COLO668 (cell line): Measurements from ENCODE around the gene KLHDC1.
"Not testable (repeated sequence)": the region's sequence is repeated elsewhere in the genome, so short reads cannot be mapped to it uniquely, and the experiment has no call there.

ENCODE experiments used
- DNase-seq: peaks from one replicate; lab custom pipeline; 2025; ENCODE audit not compliant: unreplicated experiment; lab: John Stamatoyannopoulos, UW

The KLHDC1 gene, protein sequence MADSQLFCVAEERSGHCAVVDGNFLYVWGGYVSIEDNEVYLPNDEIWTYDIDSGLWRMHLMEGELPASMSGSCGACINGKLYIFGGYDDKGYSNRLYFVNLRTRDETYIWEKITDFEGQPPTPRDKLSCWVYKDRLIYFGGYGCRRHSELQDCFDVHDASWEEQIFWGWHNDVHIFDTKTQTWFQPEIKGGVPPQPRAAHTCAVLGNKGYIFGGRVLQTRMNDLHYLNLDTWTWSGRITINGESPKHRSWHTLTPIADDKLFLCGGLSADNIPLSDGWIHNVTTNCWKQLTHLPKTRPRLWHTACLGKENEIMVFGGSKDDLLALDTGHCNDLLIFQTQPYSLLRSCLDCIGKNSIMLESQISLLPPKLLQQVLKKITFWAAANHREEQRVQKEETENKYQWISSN

GRCh38 chr14:49692811-49693734 is at the start of gene KLHDC1:
Gene KLHDC1, plus strand, starts transcription at chr14:49693120. Its CDS starts 75 bp downstream, at chr14:49693195.
- DNase-seq: peak; percentile 83

DNA sequence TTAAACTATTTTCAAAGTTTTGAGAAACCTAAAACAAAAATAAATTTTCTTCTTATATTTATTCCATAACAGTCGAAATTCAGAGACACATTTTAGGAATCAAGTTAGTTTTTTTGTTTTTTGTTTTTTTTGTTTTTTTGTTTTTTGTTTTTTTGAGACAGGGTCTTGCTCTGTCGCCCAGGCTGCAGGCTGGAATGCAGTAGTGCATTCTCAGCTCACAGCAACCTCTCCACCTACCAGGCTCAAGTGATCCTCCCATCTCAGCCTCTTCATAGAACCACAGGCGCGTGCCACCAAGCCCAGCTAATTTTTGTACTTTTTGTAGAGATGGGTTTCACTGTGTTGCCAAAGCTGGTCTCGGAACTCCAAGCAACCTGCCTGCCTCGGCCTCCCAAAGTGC is 39.4 kb upstream of the KLHDC1 start:
- DNase-seq: no peak

DNA sequence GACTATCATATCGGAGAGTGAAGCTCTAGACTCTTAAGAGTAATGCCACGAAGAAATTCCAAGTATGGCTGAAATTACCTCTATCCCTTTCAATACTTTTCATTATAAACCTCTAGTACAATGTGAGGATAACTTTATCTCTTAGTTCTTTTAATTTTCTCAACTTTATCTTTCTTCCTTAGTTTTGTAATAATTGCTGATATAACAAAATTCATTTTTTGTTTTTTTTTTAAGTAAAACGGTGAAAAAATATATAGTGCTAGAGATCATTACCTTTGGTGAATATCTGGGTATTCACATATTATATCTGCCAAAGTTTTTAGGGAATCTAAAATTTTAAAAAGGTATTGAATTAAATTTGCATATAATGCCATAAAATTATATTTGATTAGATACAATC is 38.4 kb upstream of the KLHDC1 start:
- no peak for DNase-seq

GRCh38 chr14:49657500-49657899 is 35.4 kb upstream of the KLHDC1 start:
- not testable (repeated sequence) for DNase-seq

- peak; percentile 13 for DNase-seq
These were observed 33.1 kb upstream of the KLHDC1 start for GRCh38 chr14:49659526-49660455.

DNA sequence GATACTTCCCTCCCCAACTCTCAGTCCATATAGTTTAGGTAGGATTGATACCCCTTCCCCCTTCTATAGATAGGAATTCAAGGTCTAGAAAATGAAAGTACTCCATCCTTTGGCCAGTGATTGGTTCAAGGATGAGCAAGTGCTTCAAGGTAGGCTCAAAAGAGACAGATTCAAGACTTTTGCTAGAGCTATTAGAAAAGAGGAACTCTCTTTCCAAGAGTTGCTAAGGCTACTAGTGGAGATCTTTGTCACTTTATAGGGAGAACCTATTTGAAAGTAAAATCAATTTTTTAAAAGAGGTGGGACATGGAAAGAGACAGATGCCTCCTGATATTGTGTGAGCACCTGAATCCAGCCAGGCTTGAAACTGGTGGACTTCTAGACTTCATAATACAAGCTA is 22.4 kb upstream of the KLHDC1 start:
- DNase-seq: no peak

DNA sequence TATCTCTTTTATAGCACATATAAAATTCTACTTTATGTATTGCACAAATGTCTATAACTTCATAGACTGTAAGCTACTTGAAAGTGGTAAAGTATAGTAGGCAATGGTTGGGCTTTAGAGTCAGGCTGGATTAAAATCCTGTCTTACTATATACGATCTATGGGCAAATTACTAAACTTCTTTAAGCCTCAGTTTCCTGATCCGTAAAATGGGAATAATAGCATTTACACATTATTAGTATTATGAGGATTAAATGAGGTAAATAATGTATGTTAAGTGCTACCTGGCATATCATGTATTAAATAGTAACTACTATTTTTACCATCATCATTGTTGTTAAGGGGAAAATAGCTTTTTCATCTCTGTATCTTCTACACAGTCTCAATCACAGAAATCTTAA is 19.3 kb upstream of the KLHDC1 start:
- DNase-seq: no peak

DNA sequence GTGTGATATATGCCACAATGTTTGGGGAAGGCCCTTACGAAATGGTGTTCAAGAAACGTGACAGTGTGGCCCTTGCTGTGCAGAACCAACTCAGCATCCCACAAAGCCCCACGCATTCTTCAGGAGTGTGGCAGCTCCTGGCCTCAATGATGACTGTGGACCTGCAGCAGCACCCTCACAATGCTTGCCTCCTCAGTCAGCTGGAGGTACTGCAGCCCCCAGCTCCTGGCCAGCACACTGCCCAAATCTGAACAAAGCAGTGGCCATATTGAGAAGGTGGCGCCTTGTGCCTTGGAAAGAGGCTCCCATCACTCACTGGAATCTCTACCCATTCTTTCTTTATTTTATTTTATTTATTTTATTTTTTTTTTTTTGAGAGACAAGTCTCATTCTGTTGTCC is 15.3 kb upstream of the KLHDC1 start:
- no peak for DNase-seq

GRCh38 chr14:49679271-49679670 is 13.6 kb upstream of the KLHDC1 start:
- DNase-seq: no peak

- no peak for DNase-seq
These were observed 6.5 kb upstream of the KLHDC1 start for GRCh38 chr14:49686425-49686824.

- DNase-seq: peak; percentile 90
These were observed 4.8 kb upstream of the KLHDC1 start, which contains the start of gene POLE2 for GRCh38 chr14:49687942-49688700. Gene POLE2, minus strand, starts transcription at chr14:49688214. Its CDS starts 11 bp downstream, at chr14:49688203.

DNA sequence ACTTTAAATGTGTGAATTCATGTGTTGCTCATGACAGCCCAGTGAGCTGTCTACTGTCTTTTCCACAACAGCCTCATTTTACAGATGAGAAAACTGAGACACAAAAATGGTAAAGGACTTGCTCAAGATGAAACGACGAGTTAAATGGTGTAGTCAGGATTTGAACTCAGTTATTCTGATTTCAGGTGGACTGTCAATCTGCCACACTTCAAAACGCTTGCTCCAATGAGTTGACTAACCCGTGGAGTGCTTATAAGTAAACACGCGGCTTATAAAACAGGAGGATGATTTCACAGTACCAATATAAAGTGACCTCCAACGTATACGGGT is 4.3 kb upstream of the KLHDC1 start:
- DNase-seq: no peak

- DNase-seq: no peak
These were observed 1.9 kb upstream of the KLHDC1 start for GRCh38 chr14:49691031-49691430.

DNA sequence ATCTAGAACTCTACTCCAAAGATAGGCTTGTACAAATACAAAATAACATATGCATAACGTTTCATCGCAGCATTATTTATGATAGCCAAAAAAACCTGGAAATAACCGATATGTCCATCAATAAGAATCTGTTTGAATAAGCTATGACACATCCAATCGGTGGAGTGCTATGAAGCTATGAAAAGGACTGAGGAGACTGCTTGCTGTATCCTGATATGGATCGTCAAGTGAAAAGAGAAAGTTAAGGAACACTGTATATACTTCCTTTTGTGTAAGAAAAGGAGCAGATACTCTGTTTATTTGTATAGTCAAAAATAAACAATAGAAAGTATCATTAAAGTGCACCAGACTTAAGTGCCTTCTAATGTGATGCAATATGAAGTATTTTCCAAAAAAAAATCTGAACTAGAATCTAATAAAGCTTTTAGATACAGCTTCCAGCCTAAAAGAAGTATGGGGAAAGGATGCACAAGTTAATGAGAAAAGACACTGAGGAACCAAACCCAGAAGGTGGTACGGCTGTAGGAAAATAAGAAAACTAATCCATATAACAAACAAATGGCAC is 645 bp upstream of the KLHDC1 start:
- DNase-seq: no peak

DNA sequence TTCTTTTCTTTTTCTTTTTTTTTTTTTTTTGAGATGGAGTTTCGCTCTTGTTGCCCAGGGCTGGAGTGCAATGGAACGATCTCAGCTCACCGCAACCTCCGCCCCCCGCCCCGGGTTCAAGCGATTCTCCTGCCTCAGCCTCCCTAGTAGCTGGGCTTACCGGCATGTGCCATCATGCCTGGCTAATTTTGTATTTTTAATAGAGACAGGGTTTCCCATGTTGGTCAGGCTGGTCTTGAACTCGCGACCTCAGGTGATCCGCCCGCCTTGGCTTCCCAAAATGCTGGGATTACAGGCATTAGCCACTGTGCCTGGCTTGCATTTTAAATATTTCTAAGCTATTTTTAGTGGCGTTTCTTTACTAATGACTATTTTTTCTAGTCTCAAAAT is 810 bp downstream of the KLHDC1 start:
- not testable (repeated sequence) for DNase-seq

- DNase-seq: no peak
These were observed 9.8 kb downstream of the KLHDC1 start for GRCh38 chr14:49702725-49703124.

- no peak for DNase-seq
These were observed 11.0 kb downstream of the KLHDC1 start for GRCh38 chr14:49703965-49704364.

GRCh38 chr14:49704471-49704870 is 11.6 kb downstream of the KLHDC1 start:
- not testable (repeated sequence) for DNase-seq

GRCh38 chr14:49710993-49711392 is 18.1 kb downstream of the KLHDC1 start:
- DNase-seq: not testable (repeated sequence)

GRCh38 chr14:49720744-49721143 is 27.8 kb downstream of the KLHDC1 start:
- DNase-seq: no peak
